ENCODE data around the gene BSDC1. TPM values are rescaled to one million over a fixed set of nuclear protein-coding genes. Genes with fewer than 3 reads are reported as not detected.

The BSDC1 gene
- total and polyA plus RNA-seq, 2 of the 13 experiments (the other 11 are each of a cell fraction or from before 2014, with no cell fraction given), result 40.3 to 64.2 TPM

- TF ChIP-seq ZBTB14 (CRISPR knock-in tag; IDR thresholded peaks at IDR 0.05) (peak; percentile 93), MEIS2 (CRISPR knock-in tag; IDR thresholded peaks at IDR 0.05) (peak; percentile 62; the same call in 1 of the 2 replicates), DMAP1 (CRISPR knock-in tag; IDR thresholded peaks at IDR 0.05) (peak; percentile 37; the same call in 1 of the 2 replicates), RBAK (CRISPR knock-in tag; IDR thresholded peaks at IDR 0.05) (no peak), TCF7L2 (IDR thresholded peaks at IDR 0.05; ENCODE audit: low read depth, low read length) (no peak), HOXA7 (CRISPR knock-in tag; IDR thresholded peaks at IDR 0.05) (no peak), ZBTB43 (CRISPR knock-in tag; conservative IDR thresholded peaks at IDR 0.05) (no peak), ZNF749 (CRISPR knock-in tag; IDR thresholded peaks at IDR 0.05; ENCODE audit: borderline replicate concordance) (no peak), ZNF878 (CRISPR knock-in tag; IDR thresholded peaks at IDR 0.05) (no peak), MIER2 (CRISPR knock-in tag; IDR thresholded peaks at IDR 0.05) (no peak), RNF2 (conservative IDR thresholded peaks at IDR 0.05; ENCODE audit: low read depth) (0 out of 2 replicates have a peak, but pooled peaks have one; percentile 37), DNMT1 (CRISPR knock-in tag; IDR thresholded peaks at IDR 0.05) (no peak), YY1 (IDR thresholded peaks at IDR 0.05; ENCODE audit: insufficient read depth, insufficient replicate concordance, low read depth, low read length) (peak; percentile 32), ZSCAN21 (CRISPR knock-in tag; IDR thresholded peaks at IDR 0.05; ENCODE audit: borderline replicate concordance) (0 out of 2 replicates have a peak, but pooled peaks have one; percentile 8), U2AF1 (optimal IDR thresholded peaks at IDR 0.05; ENCODE audit: low read depth, low read length) (no peak), ZNF724P (CRISPR knock-in tag; IDR thresholded peaks at IDR 0.05; ENCODE audit: borderline replicate concordance) (peak; percentile 51; the same call in 1 of the 2 replicates), ZNF296 (CRISPR knock-in tag; conservative IDR thresholded peaks at IDR 0.05) (no peak), ZNF747 (CRISPR knock-in tag; IDR thresholded peaks at IDR 0.05; ENCODE audit: borderline replicate concordance) (no peak), ZFP36 (IDR thresholded peaks at IDR 0.05; ENCODE audit: borderline replicate concordance, low read depth, low read length, partially characterized antibody) (no peak), ZFP1 (CRISPR knock-in tag; IDR thresholded peaks at IDR 0.05) (no peak), NFE2L2 (IDR thresholded peaks at IDR 0.05; ENCODE audit: low read length) (no peak), ZFP82 (CRISPR knock-in tag; IDR thresholded peaks at IDR 0.05; ENCODE audit: borderline replicate concordance) (no peak)
- TF ChIP-seq, protein P1, sequence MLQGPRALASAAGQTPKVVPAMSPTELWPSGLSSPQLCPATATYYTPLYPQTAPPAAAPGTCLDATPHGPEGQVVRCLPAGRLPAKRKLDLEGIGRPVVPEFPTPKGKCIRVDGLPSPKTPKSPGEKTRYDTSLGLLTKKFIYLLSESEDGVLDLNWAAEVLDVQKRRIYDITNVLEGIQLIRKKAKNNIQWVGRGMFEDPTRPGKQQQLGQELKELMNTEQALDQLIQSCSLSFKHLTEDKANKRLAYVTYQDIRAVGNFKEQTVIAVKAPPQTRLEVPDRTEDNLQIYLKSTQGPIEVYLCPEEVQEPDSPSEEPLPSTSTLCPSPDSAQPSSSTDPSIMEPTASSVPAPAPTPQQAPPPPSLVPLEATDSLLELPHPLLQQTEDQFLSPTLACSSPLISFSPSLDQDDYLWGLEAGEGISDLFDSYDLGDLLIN (CRISPR knock-in tag; IDR thresholded peaks at IDR 0.05; ENCODE audit: borderline replicate concordance), result no peak
- TF ChIP-seq, protein P2, sequence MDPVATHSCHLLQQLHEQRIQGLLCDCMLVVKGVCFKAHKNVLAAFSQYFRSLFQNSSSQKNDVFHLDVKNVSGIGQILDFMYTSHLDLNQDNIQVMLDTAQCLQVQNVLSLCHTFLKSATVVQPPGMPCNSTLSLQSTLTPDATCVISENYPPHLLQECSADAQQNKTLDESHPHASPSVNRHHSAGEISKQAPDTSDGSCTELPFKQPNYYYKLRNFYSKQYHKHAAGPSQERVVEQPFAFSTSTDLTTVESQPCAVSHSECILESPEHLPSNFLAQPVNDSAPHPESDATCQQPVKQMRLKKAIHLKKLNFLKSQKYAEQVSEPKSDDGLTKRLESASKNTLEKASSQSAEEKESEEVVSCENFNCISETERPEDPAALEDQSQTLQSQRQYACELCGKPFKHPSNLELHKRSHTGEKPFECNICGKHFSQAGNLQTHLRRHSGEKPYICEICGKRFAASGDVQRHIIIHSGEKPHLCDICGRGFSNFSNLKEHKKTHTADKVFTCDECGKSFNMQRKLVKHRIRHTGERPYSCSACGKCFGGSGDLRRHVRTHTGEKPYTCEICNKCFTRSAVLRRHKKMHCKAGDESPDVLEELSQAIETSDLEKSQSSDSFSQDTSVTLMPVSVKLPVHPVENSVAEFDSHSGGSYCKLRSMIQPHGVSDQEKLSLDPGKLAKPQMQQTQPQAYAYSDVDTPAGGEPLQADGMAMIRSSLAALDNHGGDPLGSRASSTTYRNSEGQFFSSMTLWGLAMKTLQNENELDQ (CRISPR knock-in tag; IDR thresholded peaks at IDR 0.05; ENCODE audit: borderline replicate concordance), result no peak
Observed at GRCh38 chr1:32351399-32352238, 42.6 kb downstream of the BSDC1 start (continued).

Data from HepG2 (cell line).